GM12878 (cell line): ENCODE measurements around the gene UGT1A8. TPM values are rescaled to one million over a fixed set of nuclear protein-coding genes. Genes with fewer than 3 reads are reported as not detected.

Source experiments
- BACH1 ChIP-seq: fragments of 450-650 bp; IDR thresholded peaks from 2 replicates; pipeline ENCODE4 v1.6.1; 2017; ENCODE audit warnings: mild to moderate bottlenecking, borderline replicate concordance
- BMI1 ChIP-seq: fragments of 450-650 bp; IDR thresholded peaks from 2 replicates; pipeline ENCODE4 v1.6.1; 2016; ENCODE audit warnings: mild to moderate bottlenecking, moderate library complexity, borderline replicate concordance
- ETV6 ChIP-seq, 2 experiments: fragments of 450-650 bp in 1 of 2; IDR thresholded peaks in 1 of 2; conservative IDR thresholded peaks in 1 of 2; 2 replicates each; pipeline ENCODE4 v1.6.1; 2014; ENCODE audit warnings: antibody characterized with exemption in 1 of 2, borderline replicate concordance in 1 of 2, low read depth in 1 of 2, mild to moderate bottlenecking in 1 of 2, moderate library complexity in 1 of 2
- JUND ChIP-seq: IDR thresholded peaks from 2 replicates; pipeline ENCODE4 v1.6.1; 2012; ENCODE audit warnings: low read depth, mild to moderate bottlenecking, low read length, improper control_type of control experiment, moderate library complexity
- KAT2A ChIP-seq: conservative IDR thresholded peaks from 2 replicates; pipeline ENCODE4 v1.6.1; 2011; ENCODE audit warnings: low read depth, low read length; ENCODE audit not compliant: control insufficient read depth
- NFYA ChIP-seq: IDR thresholded peaks from 2 replicates; pipeline ENCODE4 v1.6.1; 2011; ENCODE audit warnings: low read depth, mild to moderate bottlenecking, low read length, improper control_type of control experiment, borderline replicate concordance
- RFX5 ChIP-seq: IDR thresholded peaks from 2 replicates; pipeline ENCODE4 v1.6.1; 2011; ENCODE audit warnings: low read depth, low read length, improper control_type of control experiment
- TCF12 ChIP-seq: IDR thresholded peaks from 2 replicates; pipeline ENCODE4 v1.6.1; 2011; ENCODE audit warnings: low read depth, mild to moderate bottlenecking, low read length
- TCF7 ChIP-seq: IDR thresholded peaks from 2 replicates; pipeline ENCODE4 v1.6.1; 2014; ENCODE audit warnings: antibody characterized with exemption, borderline replicate concordance
- ZNF384 ChIP-seq: IDR thresholded peaks from 2 replicates; pipeline ENCODE4 v1.6.1; 2012; ENCODE audit warnings: low read depth, mild to moderate bottlenecking, low read length, improper control_type of control experiment, borderline replicate concordance
- polyA plus RNA-seq, 11 experiments: library from polyadenylated mRNA; depleted of rRNA in 4 of 11; unstranded in 6 of 11; stranded (reverse) in 5 of 11; fragments of >200 nt; fragmentation: Nextera tagmentation in 4 of 11; fragmentation: Illumina TruSeq in 1 of 11; extraction: Ambion mirVana in 4 of 11; extraction: Trizol in 1 of 11; gene quantifications; 1 replicate in 1 of 11; 2 replicates in 10 of 11; pipeline versions ENCODE4 v1.2.1 to v1.2.3, GENCODE V29; 2011 to 2016; ENCODE audit warnings: inconsistent platforms in 2 of 11, missing spikeins in 2 of 11, low read depth in 1 of 11
- total RNA-seq, 4 experiments: library from RNA; depleted of rRNA in 3 of 4; stranded (reverse); fragments of >200 nt in 3 of 4; fragmentation: Illumina TruSeq in 1 of 4; extraction: Trizol in 1 of 4; gene quantifications; 2 replicates each; pipeline versions ENCODE4 v1.2.1 to v1.2.3, GENCODE V29; 2013 to 2021
- TF ChIP-seq, protein P1 (sequence below): fragments of 450-650 bp; formaldehyde crosslinking; IDR thresholded peaks from 2 replicates; pipeline ENCODE4 v1.5.0; 2022; ENCODE audit warnings: mild to moderate bottlenecking, missing genetic modification characterization
- TF ChIP-seq, protein P2 (sequence below): IDR thresholded peaks from 2 replicates; pipeline ENCODE4 v1.6.1; 2012; ENCODE audit warnings: low read depth, low read length, improper control_type of control experiment
- TF ChIP-seq, protein P3 (sequence below): fragments of 450-650 bp; conservative IDR thresholded peaks from 2 replicates; pipeline ENCODE4 v1.6.1; 2017; ENCODE audit warnings: mild to moderate bottlenecking, moderate library complexity
- TF ChIP-seq, protein P4 (sequence below): fragments of 450-650 bp; IDR thresholded peaks from 2 replicates; pipeline ENCODE4 v1.6.1; 2017; ENCODE audit warnings: mild to moderate bottlenecking, moderate library complexity

UGT1A8 gene
- total and polyA plus RNA-seq, 10 of the 15 experiments (the other 5 are each of a cell fraction or from before 2014, with no cell fraction given): not detected

DNA sequence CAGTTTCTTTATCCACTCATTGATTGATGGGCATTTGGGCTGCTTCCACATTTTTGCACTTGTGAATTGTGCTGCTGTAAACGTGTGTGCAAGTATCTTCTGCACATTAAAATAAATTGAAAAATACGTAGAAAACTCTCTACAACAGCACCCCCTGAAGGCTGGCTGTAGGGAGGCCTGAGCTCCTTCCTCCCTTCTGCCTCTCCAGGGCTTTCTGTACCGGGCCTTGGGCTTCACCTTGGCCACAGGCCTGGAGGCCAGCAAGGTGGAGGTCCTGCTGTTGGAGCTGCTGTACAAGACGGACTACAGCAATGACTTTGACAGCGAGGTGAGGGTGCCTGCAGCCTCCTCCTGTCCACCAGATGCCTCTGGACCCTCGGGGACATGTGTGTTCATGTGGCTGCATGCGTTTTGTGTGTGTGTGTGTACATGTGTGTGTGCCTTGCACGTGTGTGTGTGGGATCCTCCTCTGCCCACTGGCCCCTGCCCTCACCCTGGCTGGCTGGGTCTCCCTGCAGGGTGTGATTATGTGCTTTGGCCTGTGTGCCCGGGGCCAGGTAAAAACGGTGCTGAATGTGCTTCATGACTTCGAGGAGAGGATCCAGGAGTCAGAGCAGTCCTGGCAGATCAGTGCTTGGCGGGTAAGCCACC, 189.9 kb downstream of the UGT1A8 start (continued):
- TF ChIP-seq, protein P1, sequence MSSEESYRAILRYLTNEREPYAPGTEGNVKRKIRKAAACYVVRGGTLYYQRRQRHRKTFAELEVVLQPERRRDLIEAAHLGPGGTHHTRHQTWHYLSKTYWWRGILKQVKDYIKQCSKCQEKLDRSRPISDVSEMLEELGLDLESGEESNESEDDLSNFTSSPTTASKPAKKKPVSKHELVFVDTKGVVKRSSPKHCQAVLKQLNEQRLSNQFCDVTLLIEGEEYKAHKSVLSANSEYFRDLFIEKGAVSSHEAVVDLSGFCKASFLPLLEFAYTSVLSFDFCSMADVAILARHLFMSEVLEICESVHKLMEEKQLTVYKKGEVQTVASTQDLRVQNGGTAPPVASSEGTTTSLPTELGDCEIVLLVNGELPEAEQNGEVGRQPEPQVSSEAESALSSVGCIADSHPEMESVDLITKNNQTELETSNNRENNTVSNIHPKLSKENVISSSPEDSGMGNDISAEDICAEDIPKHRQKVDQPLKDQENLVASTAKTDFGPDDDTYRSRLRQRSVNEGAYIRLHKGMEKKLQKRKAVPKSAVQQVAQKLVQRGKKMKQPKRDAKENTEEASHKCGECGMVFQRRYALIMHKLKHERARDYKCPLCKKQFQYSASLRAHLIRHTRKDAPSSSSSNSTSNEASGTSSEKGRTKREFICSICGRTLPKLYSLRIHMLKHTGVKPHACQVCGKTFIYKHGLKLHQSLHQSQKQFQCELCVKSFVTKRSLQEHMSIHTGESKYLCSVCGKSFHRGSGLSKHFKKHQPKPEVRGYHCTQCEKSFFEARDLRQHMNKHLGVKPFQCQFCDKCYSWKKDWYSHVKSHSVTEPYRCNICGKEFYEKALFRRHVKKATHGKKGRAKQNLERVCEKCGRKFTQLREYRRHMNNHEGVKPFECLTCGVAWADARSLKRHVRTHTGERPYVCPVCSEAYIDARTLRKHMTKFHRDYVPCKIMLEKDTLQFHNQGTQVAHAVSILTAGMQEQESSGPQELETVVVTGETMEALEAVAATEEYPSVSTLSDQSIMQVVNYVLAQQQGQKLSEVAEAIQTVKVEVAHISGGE (CRISPR knock-in tag): no peak
- TF ChIP-seq TCF7: no peak
- TF ChIP-seq, protein P2, sequence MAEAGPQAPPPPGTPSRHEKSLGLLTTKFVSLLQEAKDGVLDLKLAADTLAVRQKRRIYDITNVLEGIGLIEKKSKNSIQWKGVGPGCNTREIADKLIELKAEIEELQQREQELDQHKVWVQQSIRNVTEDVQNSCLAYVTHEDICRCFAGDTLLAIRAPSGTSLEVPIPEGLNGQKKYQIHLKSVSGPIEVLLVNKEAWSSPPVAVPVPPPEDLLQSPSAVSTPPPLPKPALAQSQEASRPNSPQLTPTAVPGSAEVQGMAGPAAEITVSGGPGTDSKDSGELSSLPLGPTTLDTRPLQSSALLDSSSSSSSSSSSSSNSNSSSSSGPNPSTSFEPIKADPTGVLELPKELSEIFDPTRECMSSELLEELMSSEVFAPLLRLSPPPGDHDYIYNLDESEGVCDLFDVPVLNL: no peak
- TF ChIP-seq NFYA: no peak
- TF ChIP-seq BACH1: no peak
- TF ChIP-seq RFX5: no peak
- no peak for TF ChIP-seq ZNF384
- TF ChIP-seq KAT2A: no peak
- TF ChIP-seq, protein P3, sequence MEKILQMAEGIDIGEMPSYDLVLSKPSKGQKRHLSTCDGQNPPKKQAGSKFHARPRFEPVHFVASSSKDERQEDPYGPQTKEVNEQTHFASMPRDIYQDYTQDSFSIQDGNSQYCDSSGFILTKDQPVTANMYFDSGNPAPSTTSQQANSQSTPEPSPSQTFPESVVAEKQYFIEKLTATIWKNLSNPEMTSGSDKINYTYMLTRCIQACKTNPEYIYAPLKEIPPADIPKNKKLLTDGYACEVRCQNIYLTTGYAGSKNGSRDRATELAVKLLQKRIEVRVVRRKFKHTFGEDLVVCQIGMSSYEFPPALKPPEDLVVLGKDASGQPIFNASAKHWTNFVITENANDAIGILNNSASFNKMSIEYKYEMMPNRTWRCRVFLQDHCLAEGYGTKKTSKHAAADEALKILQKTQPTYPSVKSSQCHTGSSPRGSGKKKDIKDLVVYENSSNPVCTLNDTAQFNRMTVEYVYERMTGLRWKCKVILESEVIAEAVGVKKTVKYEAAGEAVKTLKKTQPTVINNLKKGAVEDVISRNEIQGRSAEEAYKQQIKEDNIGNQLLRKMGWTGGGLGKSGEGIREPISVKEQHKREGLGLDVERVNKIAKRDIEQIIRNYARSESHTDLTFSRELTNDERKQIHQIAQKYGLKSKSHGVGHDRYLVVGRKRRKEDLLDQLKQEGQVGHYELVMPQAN: no peak
- no peak for TF ChIP-seq BMI1
- no peak for TF ChIP-seq JUND
- no peak for TF ChIP-seq ETV6 (conservative IDR thresholded peaks at IDR 0.05 in 1 of 2, IDR thresholded peaks at IDR 0.05 in 1 of 2; ENCODE audit: borderline replicate concordance in 1 of 2, low read depth in 1 of 2)
- TF ChIP-seq, protein P4, sequence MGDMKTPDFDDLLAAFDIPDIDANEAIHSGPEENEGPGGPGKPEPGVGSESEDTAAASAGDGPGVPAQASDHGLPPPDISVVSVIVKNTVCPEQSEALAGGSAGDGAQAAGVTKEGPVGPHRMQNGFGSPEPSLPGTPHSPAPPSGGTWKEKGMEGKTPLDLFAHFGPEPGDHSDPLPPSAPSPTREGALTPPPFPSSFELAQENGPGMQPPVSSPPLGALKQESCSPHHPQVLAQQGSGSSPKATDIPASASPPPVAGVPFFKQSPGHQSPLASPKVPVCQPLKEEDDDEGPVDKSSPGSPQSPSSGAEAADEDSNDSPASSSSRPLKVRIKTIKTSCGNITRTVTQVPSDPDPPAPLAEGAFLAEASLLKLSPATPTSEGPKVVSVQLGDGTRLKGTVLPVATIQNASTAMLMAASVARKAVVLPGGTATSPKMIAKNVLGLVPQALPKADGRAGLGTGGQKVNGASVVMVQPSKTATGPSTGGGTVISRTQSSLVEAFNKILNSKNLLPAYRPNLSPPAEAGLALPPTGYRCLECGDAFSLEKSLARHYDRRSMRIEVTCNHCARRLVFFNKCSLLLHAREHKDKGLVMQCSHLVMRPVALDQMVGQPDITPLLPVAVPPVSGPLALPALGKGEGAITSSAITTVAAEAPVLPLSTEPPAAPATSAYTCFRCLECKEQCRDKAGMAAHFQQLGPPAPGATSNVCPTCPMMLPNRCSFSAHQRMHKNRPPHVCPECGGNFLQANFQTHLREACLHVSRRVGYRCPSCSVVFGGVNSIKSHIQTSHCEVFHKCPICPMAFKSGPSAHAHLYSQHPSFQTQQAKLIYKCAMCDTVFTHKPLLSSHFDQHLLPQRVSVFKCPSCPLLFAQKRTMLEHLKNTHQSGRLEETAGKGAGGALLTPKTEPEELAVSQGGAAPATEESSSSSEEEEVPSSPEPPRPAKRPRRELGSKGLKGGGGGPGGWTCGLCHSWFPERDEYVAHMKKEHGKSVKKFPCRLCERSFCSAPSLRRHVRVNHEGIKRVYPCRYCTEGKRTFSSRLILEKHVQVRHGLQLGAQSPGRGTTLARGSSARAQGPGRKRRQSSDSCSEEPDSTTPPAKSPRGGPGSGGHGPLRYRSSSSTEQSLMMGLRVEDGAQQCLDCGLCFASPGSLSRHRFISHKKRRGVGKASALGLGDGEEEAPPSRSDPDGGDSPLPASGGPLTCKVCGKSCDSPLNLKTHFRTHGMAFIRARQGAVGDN: no peak
- no peak for TF ChIP-seq TCF12
